Neural progenitor cell (in vitro differentiated cells): ENCODE results near the gene NIFK.

Experiments
- EZH2phosphoT487 ChIP-seq: fragments of 200-600 bp; sonication (generic); IDR thresholded peaks from 2 replicates; pipeline ENCODE4 v1.6.1; 2017; ENCODE audit warnings: antibody characterized with exemption
- TF ChIP-seq, protein P1 (sequence below): fragments of 200-600 bp; sonication (generic); IDR thresholded peaks from 2 replicates; pipeline ENCODE4 v1.5.1; 2017; ENCODE audit warnings: antibody characterized with exemption, mild to moderate bottlenecking

DNA sequence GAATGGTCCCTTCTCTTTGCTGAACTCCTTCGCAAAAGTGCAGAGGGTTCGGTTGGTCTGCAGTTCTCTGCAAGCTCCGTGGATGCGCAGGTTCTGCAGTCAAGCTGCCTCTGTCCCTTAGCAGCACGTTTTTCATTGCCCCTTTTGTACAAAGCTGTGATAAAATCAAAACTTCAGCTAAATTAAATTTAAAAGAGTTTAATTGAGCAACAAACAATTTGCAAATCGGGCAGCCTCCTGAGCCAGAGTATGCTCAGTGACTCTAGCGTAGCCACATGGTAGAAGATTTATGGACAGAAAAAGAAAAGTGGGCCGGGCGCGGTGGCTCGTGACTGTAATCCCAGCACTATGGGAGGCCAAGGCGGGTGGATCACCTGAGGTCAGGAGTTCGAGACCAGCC, 37.6 kb upstream of the NIFK start:
- TF ChIP-seq EZH2phosphoT487: no peak
- TF ChIP-seq, protein P1, sequence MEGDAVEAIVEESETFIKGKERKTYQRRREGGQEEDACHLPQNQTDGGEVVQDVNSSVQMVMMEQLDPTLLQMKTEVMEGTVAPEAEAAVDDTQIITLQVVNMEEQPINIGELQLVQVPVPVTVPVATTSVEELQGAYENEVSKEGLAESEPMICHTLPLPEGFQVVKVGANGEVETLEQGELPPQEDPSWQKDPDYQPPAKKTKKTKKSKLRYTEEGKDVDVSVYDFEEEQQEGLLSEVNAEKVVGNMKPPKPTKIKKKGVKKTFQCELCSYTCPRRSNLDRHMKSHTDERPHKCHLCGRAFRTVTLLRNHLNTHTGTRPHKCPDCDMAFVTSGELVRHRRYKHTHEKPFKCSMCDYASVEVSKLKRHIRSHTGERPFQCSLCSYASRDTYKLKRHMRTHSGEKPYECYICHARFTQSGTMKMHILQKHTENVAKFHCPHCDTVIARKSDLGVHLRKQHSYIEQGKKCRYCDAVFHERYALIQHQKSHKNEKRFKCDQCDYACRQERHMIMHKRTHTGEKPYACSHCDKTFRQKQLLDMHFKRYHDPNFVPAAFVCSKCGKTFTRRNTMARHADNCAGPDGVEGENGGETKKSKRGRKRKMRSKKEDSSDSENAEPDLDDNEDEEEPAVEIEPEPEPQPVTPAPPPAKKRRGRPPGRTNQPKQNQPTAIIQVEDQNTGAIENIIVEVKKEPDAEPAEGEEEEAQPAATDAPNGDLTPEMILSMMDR: no peak
